ENCODE measurements around the gene SAMD3.
"Not testable (repeated sequence)": the region's sequence is repeated elsewhere in the genome, so short reads cannot be mapped to it uniquely, and the experiment has no call there.

SAMD3 gene, protein sequence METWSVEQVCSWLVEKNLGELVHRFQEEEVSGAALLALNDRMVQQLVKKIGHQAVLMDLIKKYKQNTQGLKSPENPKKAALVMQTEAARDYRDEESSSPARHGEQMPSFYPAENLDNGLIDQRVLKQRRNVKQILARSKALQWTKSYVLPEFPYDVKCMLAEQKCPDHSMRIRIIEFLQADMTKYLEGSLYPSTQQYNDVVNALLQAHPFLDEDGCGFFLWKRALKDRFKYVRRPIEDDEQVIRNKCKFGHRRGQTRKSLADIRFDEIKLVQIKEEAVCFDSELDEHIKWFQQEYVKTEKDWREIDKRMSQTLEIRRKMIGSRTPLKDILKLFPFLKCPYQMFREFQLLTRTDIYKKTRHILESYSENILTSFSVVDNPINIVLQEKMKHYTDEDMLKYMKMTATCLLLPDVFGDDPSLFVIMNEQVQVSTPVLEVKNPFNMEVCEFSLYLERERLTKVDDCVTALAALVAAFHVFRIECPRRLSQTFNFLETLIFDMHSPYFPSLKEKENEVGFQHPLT

GRCh38 chr6:130222775-130223174, at the start of gene SAMD3:
SAMD3 (minus strand) TSS chr6:130222951; CDS start chr6:130215273, 7,678 bp downstream.
- Histone ChIP-seq H3K9me3 (ENCODE audit: control insufficient read depth in 1 of 2, low read length in 2 of 2) (no peaks in the 10 kb centered on the region), H3K9ac (ENCODE audit: low read depth in 1 of 2, low read length in 2 of 2) (no peak within 1 kb of the TSS), H3K4me1 (ENCODE audit: control insufficient read depth in 1 of 2, insufficient read depth in 2 of 2, low read length in 2 of 2) (no peaks in the 10 kb centered on the region), H3K27ac (ENCODE audit: low read depth, low read length) (no peak within 1 kb of the TSS), H3K36me3 (ENCODE audit: control insufficient read depth in 1 of 2, insufficient read depth in 2 of 2, low read length in 2 of 2) (no peaks in the 10 kb centered on the region), H3K4me3 (ENCODE audit: low read depth in 1 of 2, low read length in 2 of 2) (no peak within 1 kb of the TSS), H3K27me3 (ENCODE audit: control insufficient read depth in 1 of 2, insufficient read depth in 2 of 2, low read length in 2 of 2) (no peaks in the 10 kb centered on the region)

DNA sequence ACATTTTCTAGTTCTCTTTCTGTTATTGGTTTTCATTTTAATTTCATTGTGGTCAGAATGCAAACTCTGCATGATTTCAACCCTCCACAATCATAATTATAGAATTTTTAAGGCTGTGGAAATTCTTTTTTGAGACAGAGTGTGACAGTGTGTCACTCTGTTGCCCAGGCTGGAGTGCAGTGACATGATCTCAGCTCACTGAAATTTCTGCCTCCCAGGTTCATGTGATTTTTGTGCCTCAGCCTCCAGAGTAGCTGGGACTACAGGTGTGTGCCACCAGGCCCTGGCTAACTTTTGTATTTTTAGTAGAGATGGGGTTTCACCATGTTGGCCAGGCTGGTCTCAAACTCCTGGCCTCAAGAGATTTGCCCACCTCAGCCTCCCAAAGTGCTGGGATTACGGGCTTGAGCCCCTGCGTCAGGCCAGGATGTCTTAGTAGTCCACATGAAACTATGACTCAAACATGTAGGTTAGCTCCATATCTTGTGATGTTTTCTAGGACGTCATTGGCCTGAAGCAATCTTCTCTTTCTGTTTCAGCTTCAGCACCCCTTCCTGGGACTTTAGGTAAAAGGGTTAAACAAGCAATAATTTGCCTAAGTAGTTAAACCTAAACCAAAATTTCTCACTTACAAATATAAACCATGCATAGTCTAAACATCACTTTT, 47.4 kb upstream of the SAMD3 start:
- Histone ChIP-seq H3K36me3 (ENCODE audit: control insufficient read depth in 1 of 2, insufficient read depth in 2 of 2, low read length in 2 of 2) (no peaks in the 10 kb centered on the region), H3K27ac (ENCODE audit: low read depth, low read length) (no peak overlapping the region), H3K9me3 (ENCODE audit: control insufficient read depth in 1 of 2, low read length in 2 of 2) (peaks cover 6 to 16% of the 10 kb centered on the region in 2 donors), H3K27me3 (ENCODE audit: control insufficient read depth in 1 of 2, insufficient read depth in 2 of 2, low read length in 2 of 2) (no peaks in the 10 kb centered on the region), H3K4me1 (ENCODE audit: control insufficient read depth in 1 of 2, insufficient read depth in 2 of 2, low read length in 2 of 2) (no peaks in the 10 kb centered on the region), H3K4me3 (ENCODE audit: low read depth in 1 of 2, low read length in 2 of 2) (no peak overlapping the region), H3K9ac (ENCODE audit: low read depth in 1 of 2, low read length in 2 of 2) (no peak overlapping the region)

GRCh38 chr6:130265553-130265952, 42.8 kb upstream of the SAMD3 start:
- not testable (repeated sequence) for H3K36me3 ChIP-seq (ENCODE audit: control insufficient read depth in 1 of 2, insufficient read depth in 2 of 2, low read length in 2 of 2); H3K9ac ChIP-seq (ENCODE audit: low read depth in 1 of 2, low read length in 2 of 2); H3K4me1 ChIP-seq (ENCODE audit: control insufficient read depth in 1 of 2, insufficient read depth in 2 of 2, low read length in 2 of 2); H3K27ac ChIP-seq (ENCODE audit: low read depth, low read length); H3K9me3 ChIP-seq (ENCODE audit: control insufficient read depth in 1 of 2, low read length in 2 of 2); H3K27me3 ChIP-seq (ENCODE audit: control insufficient read depth in 1 of 2, insufficient read depth in 2 of 2, low read length in 2 of 2); H3K4me3 ChIP-seq (ENCODE audit: low read depth in 1 of 2, low read length in 2 of 2)

- Histone ChIP-seq H3K27ac (ENCODE audit: low read depth, low read length) (no peak overlapping the region), H3K4me1 (ENCODE audit: control insufficient read depth in 1 of 2, insufficient read depth in 2 of 2, low read length in 2 of 2) (no peaks in the 10 kb centered on the region), H3K9ac (ENCODE audit: low read depth in 1 of 2, low read length in 2 of 2) (no peak overlapping the region), H3K4me3 (ENCODE audit: low read depth in 1 of 2, low read length in 2 of 2) (no peak overlapping the region), H3K9me3 (ENCODE audit: control insufficient read depth in 1 of 2, low read length in 2 of 2) (no peaks in the 10 kb centered on the region), H3K36me3 (ENCODE audit: control insufficient read depth in 1 of 2, insufficient read depth in 2 of 2, low read length in 2 of 2) (no peaks in the 10 kb centered on the region), H3K27me3 (ENCODE audit: control insufficient read depth in 1 of 2, insufficient read depth in 2 of 2, low read length in 2 of 2) (no peaks in the 10 kb centered on the region)
Observed at GRCh38 chr6:130262008-130262407, 39.3 kb upstream of the SAMD3 start.

DNA sequence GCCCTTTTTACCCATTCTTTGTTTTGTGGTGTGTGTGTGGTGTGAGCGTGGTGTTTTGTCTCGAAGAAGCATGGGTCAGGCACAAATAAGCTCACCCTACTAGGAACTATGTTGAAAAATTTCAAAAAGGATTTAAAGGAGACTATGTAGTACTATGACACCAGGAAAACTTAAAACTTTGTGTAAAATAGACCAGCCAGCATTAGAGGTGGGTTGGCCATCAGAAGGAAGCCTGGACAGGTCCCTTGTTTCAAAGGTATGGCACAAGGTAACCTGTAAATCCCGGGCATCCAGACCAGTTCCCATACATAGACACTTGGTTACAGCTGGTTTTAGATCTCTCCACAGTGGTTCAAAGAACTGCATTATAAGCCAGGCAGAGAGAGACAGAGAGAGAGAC, 38.8 kb upstream of the SAMD3 start:
- not testable (repeated sequence) for H3K4me3 ChIP-seq (ENCODE audit: low read depth in 1 of 2, low read length in 2 of 2); H3K27me3 ChIP-seq (ENCODE audit: control insufficient read depth in 1 of 2, insufficient read depth in 2 of 2, low read length in 2 of 2); H3K27ac ChIP-seq (ENCODE audit: low read depth, low read length); H3K9me3 ChIP-seq (ENCODE audit: control insufficient read depth in 1 of 2, low read length in 2 of 2); H3K36me3 ChIP-seq (ENCODE audit: control insufficient read depth in 1 of 2, insufficient read depth in 2 of 2, low read length in 2 of 2); H3K9ac ChIP-seq (ENCODE audit: low read depth in 1 of 2, low read length in 2 of 2); H3K4me1 ChIP-seq (ENCODE audit: control insufficient read depth in 1 of 2, insufficient read depth in 2 of 2, low read length in 2 of 2)

DNA sequence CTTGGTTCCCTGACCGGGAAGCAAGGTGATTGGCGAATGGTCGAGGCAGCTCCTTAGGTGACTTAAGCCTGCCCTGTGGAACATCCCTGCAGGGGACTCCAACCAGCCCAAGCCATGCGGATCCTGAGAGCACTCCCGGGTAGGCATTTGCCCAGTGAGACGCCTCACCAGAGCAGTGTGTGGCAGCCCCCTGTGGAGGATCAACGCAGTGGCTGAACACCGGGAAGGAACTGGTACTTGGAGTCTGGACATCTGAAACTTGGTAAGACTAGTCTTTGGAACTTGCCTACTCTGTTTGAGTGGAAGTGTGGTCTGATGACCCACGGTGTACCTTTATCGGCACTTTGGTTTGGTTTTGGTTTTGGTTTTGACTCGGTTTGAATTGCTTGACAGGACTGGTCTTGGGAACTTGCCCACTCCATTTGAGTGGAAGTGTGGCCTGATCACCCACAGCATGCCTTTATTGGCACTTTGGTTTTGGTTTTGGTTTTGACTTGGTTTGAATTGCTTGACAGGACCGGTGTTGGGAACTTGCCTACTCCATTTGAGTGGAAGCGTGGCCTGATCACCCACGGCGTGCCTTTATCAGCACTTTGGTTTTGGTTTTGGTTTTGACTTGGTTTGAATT, 38.0 kb upstream of the SAMD3 start:
- H3K27ac ChIP-seq (ENCODE audit: low read depth, low read length); H3K36me3 ChIP-seq (ENCODE audit: control insufficient read depth in 1 of 2, insufficient read depth in 2 of 2, low read length in 2 of 2); H3K4me1 ChIP-seq (ENCODE audit: control insufficient read depth in 1 of 2, insufficient read depth in 2 of 2, low read length in 2 of 2); H3K9ac ChIP-seq (ENCODE audit: low read depth in 1 of 2, low read length in 2 of 2); H3K9me3 ChIP-seq (ENCODE audit: control insufficient read depth in 1 of 2, low read length in 2 of 2); H3K27me3 ChIP-seq (ENCODE audit: control insufficient read depth in 1 of 2, insufficient read depth in 2 of 2, low read length in 2 of 2): not testable (repeated sequence)
- peak overlapping the region; percentile 8 to 40 for H3K4me3 ChIP-seq (ENCODE audit: low read depth in 1 of 2, low read length in 2 of 2)

GRCh38 chr6:130260050-130260462, 37.3 kb upstream of the SAMD3 start:
- not testable (repeated sequence) for H3K27me3 ChIP-seq (ENCODE audit: control insufficient read depth in 1 of 2, insufficient read depth in 2 of 2, low read length in 2 of 2); H3K4me3 ChIP-seq (ENCODE audit: low read depth in 1 of 2, low read length in 2 of 2); H3K27ac ChIP-seq (ENCODE audit: low read depth, low read length); H3K9ac ChIP-seq (ENCODE audit: low read depth in 1 of 2, low read length in 2 of 2); H3K9me3 ChIP-seq (ENCODE audit: control insufficient read depth in 1 of 2, low read length in 2 of 2); H3K36me3 ChIP-seq (ENCODE audit: control insufficient read depth in 1 of 2, insufficient read depth in 2 of 2, low read length in 2 of 2); H3K4me1 ChIP-seq (ENCODE audit: control insufficient read depth in 1 of 2, insufficient read depth in 2 of 2, low read length in 2 of 2)

DNA sequence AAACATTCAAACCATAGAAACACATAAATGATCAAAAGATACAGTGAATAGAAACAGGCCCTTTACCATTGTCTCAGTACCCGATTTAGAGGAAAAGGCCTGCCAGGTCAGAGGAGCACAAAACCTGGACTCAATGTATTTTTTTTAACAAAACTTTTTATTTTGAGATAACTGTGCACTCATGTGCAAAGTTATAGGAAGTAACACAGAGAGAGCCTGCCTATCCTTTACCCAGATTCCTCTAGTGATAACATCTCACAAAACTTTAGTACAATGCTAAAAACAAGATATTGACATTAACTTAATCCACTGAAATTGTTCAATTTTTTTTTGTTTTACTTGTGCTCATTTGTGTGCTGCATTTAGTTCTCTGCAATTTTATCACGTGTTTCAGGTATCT, 36.8 kb upstream of the SAMD3 start:
- H3K4me3 ChIP-seq (ENCODE audit: low read depth in 1 of 2, low read length in 2 of 2) = no peak overlapping the region
- no peaks in the 10 kb centered on the region for H3K9me3 ChIP-seq (ENCODE audit: control insufficient read depth in 1 of 2, low read length in 2 of 2)
- H3K36me3 ChIP-seq (ENCODE audit: control insufficient read depth in 1 of 2, insufficient read depth in 2 of 2, low read length in 2 of 2) = no peaks in the 10 kb centered on the region
- H3K4me1 ChIP-seq (ENCODE audit: control insufficient read depth in 1 of 2, insufficient read depth in 2 of 2, low read length in 2 of 2) = no peaks in the 10 kb centered on the region
- no peak overlapping the region for H3K9ac ChIP-seq (ENCODE audit: low read depth in 1 of 2, low read length in 2 of 2)
- no peaks in the 10 kb centered on the region for H3K27me3 ChIP-seq (ENCODE audit: control insufficient read depth in 1 of 2, insufficient read depth in 2 of 2, low read length in 2 of 2)
- no peak overlapping the region for H3K27ac ChIP-seq (ENCODE audit: low read depth, low read length)

GRCh38 chr6:130259140-130259539, 36.4 kb upstream of the SAMD3 start:
- no peaks in the 10 kb centered on the region for H3K4me1 ChIP-seq (ENCODE audit: control insufficient read depth in 1 of 2, insufficient read depth in 2 of 2, low read length in 2 of 2)
- no peak overlapping the region for H3K27ac ChIP-seq (ENCODE audit: low read depth, low read length)
- H3K36me3 ChIP-seq (ENCODE audit: control insufficient read depth in 1 of 2, insufficient read depth in 2 of 2, low read length in 2 of 2) = no peaks in the 10 kb centered on the region
- no peak overlapping the region for H3K9ac ChIP-seq (ENCODE audit: low read depth in 1 of 2, low read length in 2 of 2)
- no peaks in the 10 kb centered on the region for H3K27me3 ChIP-seq (ENCODE audit: control insufficient read depth in 1 of 2, insufficient read depth in 2 of 2, low read length in 2 of 2)
- H3K4me3 ChIP-seq (ENCODE audit: low read depth in 1 of 2, low read length in 2 of 2) = no peak overlapping the region
- H3K9me3 ChIP-seq (ENCODE audit: control insufficient read depth in 1 of 2, low read length in 2 of 2) = no peaks in the 10 kb centered on the region

DNA sequence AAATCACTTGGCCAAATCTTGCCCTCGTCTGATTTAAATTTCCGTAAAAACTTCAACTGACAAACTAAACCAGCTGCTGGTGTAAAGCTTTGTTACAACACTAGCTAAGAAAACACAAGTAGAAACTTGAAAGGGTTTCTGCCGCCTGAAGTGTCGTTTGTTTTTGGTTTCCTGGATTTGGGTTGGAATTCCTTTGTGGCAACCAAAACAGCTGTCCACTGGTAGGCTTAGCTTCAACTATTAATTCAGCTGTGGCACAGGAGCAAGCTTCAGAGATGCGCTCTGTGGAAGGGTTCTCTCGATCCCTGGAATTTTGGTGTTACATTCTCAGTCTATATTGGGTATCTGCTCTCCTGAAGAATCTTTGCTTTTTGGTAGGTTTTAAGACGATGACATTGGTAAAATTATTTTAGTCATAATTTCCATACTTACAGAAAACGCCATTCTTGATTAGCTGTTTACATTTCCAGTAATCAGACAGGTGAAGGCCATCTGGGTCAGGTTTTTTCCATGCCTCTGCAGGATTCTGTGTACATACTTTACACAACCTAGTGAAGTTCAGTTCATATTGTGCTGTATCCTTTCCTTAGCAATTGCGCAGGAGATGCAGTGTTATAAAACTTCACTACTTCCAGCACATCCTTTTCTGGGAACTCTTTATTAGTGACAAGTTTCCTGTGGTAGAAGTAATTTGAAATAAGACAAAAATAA, 29.9 kb upstream of the SAMD3 start:
- no peaks in the 10 kb centered on the region for H3K4me1 ChIP-seq (ENCODE audit: control insufficient read depth in 1 of 2, insufficient read depth in 2 of 2, low read length in 2 of 2)
- H3K36me3 ChIP-seq (ENCODE audit: control insufficient read depth in 1 of 2, insufficient read depth in 2 of 2, low read length in 2 of 2) = no peaks in the 10 kb centered on the region
- no peaks in the 10 kb centered on the region for H3K27me3 ChIP-seq (ENCODE audit: control insufficient read depth in 1 of 2, insufficient read depth in 2 of 2, low read length in 2 of 2)
- no peak overlapping the region for H3K4me3 ChIP-seq (ENCODE audit: low read depth in 1 of 2, low read length in 2 of 2)
- no peaks in the 10 kb centered on the region for H3K9me3 ChIP-seq (ENCODE audit: control insufficient read depth in 1 of 2, low read length in 2 of 2)
- no peak overlapping the region for H3K9ac ChIP-seq (ENCODE audit: low read depth in 1 of 2, low read length in 2 of 2)
- no peak overlapping the region for H3K27ac ChIP-seq (ENCODE audit: low read depth, low read length)

Data from duodenal mucosa (tissue), 2 donors.